DND-41 (cell line): ENCODE results near the gene AFAP1.

Experiments
- ATAC-seq: fragments of 200-7000 bp; cut with Tn5 transposase; 3 replicates; pipeline ENCODE4 v1.9.1; 2021; ENCODE audit warnings: low read depth; ENCODE audit not compliant: insufficient read depth
- DNase-seq: peaks from one replicate; pipeline ENCODE4 v3.0.0-alpha.2; 2020
- H2AFZ ChIP-seq: 2 replicates; pipeline ENCODE4 v1.6.0; 2012; ENCODE audit warnings: low read depth, low read length
- H3K27ac ChIP-seq: 2 replicates; pipeline ENCODE4 v1.5.1; 2012; ENCODE audit warnings: low read length, inconsistent platforms
- H3K27me3 ChIP-seq: fragments of 200-600 bp; sonication (generic); 2 replicates; pipeline ENCODE4 v1.6.0; 2012; ENCODE audit warnings: low read length, mild to moderate bottlenecking, inconsistent platforms; ENCODE audit not compliant: insufficient read depth, poor library complexity
- H3K36me3 ChIP-seq: 2 replicates; pipeline ENCODE4 v1.5.1; 2012; ENCODE audit warnings: low read length, inconsistent platforms; ENCODE audit not compliant: insufficient read depth
- H3K4me1 ChIP-seq: 2 replicates; pipeline ENCODE4 v1.5.1; 2012; ENCODE audit warnings: mild to moderate bottlenecking, low read length; ENCODE audit not compliant: insufficient read depth
- H3K4me2 ChIP-seq: 2 replicates; pipeline ENCODE4 v1.6.0; 2012; ENCODE audit warnings: mild to moderate bottlenecking, moderate library complexity, low read length, inconsistent platforms; ENCODE audit not compliant: insufficient read depth
- H3K4me3 ChIP-seq, 2 experiments: fragments of 200-600 bp in 1 of 2; shearing (Covaris generic) in 1 of 2; 2 replicates each; pipeline ENCODE4 v1.5.1; 2012 to 2016; ENCODE audit warnings: inconsistent platforms in 2 of 2, low read length in 2 of 2, mild to moderate bottlenecking in 2 of 2, low read depth in 1 of 2, moderate library complexity in 1 of 2
- H3K79me2 ChIP-seq: 2 replicates; pipeline ENCODE4 v1.6.0; 2012; ENCODE audit warnings: low read length, inconsistent platforms; ENCODE audit not compliant: insufficient read depth
- H3K9ac ChIP-seq: 2 replicates; pipeline ENCODE4 v1.6.0; 2012; ENCODE audit warnings: low read depth, mild to moderate bottlenecking, inconsistent platforms, low read length, moderate library complexity
- H3K9me3 ChIP-seq: 2 replicates; pipeline ENCODE4 v1.5.1; 2012; ENCODE audit warnings: low read length, moderate library complexity, mild to moderate bottlenecking, inconsistent platforms; ENCODE audit not compliant: insufficient read depth, severe bottlenecking
- H4K20me1 ChIP-seq: 2 replicates; pipeline ENCODE4 v1.6.0; 2012; ENCODE audit warnings: low read length; ENCODE audit not compliant: insufficient read depth
- CTCF ChIP-seq: IDR thresholded peaks from 2 replicates; pipeline ENCODE4 v1.5.1; 2012; ENCODE audit warnings: borderline replicate concordance, low read length, moderate library complexity, mild to moderate bottlenecking; ENCODE audit not compliant: poor library complexity, severe bottlenecking; ENCODE audit errors: extremely low read depth
- EZH2 ChIP-seq: IDR thresholded peaks from 3 replicates; pipeline ENCODE4 v1.6.1; 2012; ENCODE audit warnings: borderline replicate concordance, low read depth, mild to moderate bottlenecking, moderate library complexity, low read length, inconsistent platforms; ENCODE audit not compliant: severe bottlenecking

AFAP1 gene

DNA sequence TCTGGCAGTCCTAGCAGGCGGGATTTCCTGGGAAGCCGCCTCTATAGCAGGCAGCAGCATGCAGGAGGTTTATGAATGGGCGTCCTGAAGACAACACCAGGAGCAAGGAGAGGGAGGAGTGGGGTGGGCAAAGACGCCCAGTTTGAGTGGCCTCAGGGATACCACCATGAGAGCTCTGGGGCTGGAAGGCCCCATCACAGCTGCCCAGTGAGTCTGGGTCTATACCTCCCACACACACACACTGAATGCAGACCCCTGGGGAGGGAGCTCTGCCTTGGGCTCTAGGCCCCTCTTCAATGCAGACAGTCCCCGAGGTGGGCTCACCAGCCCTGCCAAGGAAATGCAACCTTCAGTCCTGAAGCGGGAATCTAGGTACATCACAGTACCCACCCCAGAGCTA is 98.6 kb downstream of the AFAP1 start:
- Histone ChIP-seq H3K4me1 (no peaks in the 10 kb centered on the region), H3K27me3 (peaks cover 2% of the 10 kb centered on the region), H4K20me1 (no peaks in the 10 kb centered on the region), H3K27ac (no peak overlapping the region), H2AFZ (no peak overlapping the region), H3K79me2 (no peaks in the 10 kb centered on the region), H3K9ac (no peak overlapping the region), H3K4me3 (no peak overlapping the region), H3K36me3 (no peaks in the 10 kb centered on the region), H3K4me2 (no peak overlapping the region), H3K9me3 (no peaks in the 10 kb centered on the region)
- ATAC-seq (no peak), DNase-seq (no peak)
- TF ChIP-seq EZH2: no peak
- no peak for TF ChIP-seq CTCF

- no peak overlapping the region for H2AFZ ChIP-seq
- DNase-seq (no peak), ATAC-seq (no peak)
- H3K79me2 ChIP-seq: no peaks in the 10 kb centered on the region
- no peaks in the 10 kb centered on the region for H4K20me1 ChIP-seq
- no peak for TF ChIP-seq EZH2
- no peak for TF ChIP-seq CTCF
- no peak overlapping the region for H3K27ac ChIP-seq
- H3K36me3 ChIP-seq: no peaks in the 10 kb centered on the region
- H3K4me3 ChIP-seq: no peak overlapping the region
- no peak overlapping the region for H3K9ac ChIP-seq
- no peaks in the 10 kb centered on the region for H3K9me3 ChIP-seq
- H3K4me2 ChIP-seq: no peak overlapping the region
- no peaks in the 10 kb centered on the region for H3K4me1 ChIP-seq
- peaks cover 2% of the 10 kb centered on the region for H3K27me3 ChIP-seq
Measured at GRCh38 chr4:7839856-7840255, 99.8 kb downstream of the AFAP1 start.

DNA sequence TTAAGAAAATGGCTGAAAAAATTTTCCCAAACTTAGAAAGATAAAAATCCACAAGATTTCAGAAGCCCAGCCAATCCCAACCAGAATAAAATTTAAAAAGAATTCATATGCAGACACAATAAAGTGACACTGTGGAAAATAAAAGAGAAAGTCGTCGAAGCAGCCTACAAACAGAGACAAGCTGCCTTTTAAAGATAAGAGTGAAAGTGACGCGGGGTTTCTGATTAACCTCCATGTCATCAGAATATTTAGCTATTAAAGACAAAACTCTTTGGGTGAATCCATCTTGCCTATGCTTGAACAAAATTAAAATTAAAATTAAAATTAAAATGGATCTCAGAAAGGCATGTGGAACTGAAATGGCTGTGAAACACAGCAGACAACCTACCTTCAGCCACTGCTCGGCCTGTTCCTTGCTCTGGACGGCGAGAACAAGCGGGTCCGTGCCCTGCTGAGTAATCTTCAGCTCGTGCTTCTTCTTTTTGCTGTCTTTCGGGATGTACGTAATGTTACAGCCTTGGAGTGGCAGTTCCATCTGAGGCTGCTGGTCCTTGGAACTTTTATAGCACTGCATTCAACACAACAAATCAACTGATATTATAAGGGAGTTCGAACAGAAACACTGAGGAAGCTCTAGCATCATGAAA is 101.4 kb downstream of the AFAP1 start:
- H3K27me3 ChIP-seq: peaks cover 2% of the 10 kb centered on the region
- DNase-seq (no peak), ATAC-seq (no peak)
- no peaks in the 10 kb centered on the region for H3K79me2 ChIP-seq
- no peaks in the 10 kb centered on the region for H3K4me1 ChIP-seq
- no peaks in the 10 kb centered on the region for H4K20me1 ChIP-seq
- no peaks in the 10 kb centered on the region for H3K36me3 ChIP-seq
- no peak overlapping the region for H3K4me3 ChIP-seq
- no peak overlapping the region for H3K27ac ChIP-seq
- no peak overlapping the region for H2AFZ ChIP-seq
- H3K9me3 ChIP-seq: no peaks in the 10 kb centered on the region
- H3K4me2 ChIP-seq: no peak overlapping the region
- TF ChIP-seq EZH2 (no peak), CTCF (no peak)
- no peak overlapping the region for H3K9ac ChIP-seq
